Activated T-cell treated with anti-CD3 and anti-CD28 coated beads for 4 hours (primary cell): ENCODE measurements around the gene HRH4.

Source experiments
- DNase-seq: peaks from one replicate; pipeline ENCODE4 v3.0.0-alpha.2; 2020

The HRH4 gene

DNA sequence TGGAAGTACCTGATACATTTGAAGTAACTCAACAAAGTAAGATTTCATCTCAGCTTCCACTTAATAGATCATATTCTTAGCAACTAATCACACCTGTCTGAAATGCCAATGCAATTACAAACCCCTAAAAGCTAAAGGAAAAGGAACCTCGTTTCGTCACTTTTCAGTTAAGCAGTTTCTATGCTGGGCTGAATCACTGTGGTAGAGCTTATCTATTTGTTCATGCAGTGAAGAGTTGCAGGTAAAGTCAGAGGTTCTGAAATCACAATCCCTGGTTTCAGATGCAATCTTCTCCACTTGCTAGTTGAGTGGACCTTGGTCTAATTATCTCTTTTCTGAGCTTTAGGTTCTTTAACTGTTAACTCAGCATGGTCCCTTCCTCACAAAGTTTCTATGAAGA is 6.3 kb downstream of the HRH4 start:
- no peak for DNase-seq

DNA sequence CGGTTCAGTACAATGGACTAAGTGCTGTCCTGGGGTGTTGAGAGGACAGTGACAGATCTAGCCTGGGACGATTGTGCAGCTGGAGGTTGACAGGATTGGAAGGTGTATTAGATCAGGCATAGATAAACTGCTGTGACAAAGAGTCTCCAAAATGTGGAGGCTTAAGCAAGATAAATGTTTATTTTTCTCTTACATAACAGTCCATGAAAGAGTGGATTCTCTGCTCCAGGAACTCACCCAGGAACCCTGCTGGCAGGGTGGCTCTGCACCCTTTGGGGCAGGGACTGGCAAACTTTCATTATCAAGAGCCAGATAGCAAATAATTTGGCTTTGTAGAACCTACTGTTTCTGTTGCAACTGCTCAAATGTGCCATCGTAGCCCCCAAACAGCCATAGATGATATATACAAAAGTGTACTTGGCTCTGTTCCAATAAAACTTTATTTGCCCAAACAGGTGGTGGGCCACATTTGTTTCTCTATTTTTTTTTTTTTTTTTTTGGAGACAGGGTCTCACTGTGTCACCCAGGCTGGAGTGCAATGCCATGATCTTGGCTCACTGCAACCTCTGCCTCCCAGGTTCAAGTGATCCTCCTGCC is 9.7 kb downstream of the HRH4 start:
- no peak for DNase-seq

DNA sequence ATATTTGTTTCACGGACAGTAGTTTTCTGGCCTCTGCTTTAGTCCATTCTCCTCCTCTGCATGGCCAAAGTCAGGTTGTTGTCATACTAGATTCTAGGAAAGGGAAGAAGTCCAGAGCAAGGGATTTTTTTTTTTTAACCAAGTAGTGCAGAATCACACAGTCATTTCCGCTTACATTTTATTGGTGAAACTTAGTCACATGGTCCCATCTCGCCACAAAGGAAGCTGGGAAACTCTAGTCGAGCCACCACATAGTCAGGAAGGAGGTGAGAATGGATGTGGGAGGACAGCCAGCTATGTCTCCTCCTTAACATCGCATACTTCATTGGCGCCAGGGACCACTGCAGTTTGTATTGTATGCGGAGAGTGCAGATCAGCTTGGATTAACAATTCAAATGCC is 10.4 kb downstream of the HRH4 start:
- no peak for DNase-seq

DNA sequence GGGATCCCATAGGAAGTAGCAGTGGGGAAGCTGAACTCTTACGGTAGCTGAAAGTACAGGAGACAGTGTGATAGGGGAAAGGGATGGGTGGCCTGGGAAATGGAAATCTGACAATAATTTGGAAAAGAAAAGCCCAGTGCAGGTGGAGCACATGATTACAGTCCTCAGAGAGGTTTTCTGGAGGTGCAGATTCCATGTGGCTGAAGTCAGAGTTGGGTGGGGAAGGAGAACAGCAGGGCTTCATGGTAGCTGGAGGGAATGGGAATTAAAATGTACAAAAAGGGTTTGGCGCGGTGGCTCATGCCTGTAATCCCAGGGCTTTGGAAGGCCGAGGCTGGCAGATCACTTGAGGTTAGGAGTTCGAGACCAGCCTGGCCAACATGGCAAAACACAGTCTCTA is 12.2 kb downstream of the HRH4 start:
- no peak for DNase-seq

DNA sequence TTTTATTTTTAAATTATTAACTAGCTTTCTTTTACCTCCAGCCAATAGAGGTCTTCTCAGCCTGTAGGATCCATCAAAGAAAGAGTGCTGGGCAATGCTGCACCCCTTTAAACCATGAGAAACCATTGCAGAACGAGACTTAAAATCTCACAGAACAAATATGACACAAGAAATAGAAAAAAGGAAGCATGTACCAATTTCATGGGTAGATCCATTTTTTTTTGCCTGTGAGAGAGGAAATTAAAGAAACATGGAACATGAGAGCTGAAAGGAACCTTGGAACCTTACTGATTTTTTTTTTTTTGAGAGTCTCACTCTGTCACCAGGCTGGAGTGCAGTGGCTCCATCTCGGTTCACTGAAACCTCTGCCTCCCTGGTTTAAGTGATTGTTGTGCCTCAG is 14.0 kb downstream of the HRH4 start:
- no peak for DNase-seq

DNA sequence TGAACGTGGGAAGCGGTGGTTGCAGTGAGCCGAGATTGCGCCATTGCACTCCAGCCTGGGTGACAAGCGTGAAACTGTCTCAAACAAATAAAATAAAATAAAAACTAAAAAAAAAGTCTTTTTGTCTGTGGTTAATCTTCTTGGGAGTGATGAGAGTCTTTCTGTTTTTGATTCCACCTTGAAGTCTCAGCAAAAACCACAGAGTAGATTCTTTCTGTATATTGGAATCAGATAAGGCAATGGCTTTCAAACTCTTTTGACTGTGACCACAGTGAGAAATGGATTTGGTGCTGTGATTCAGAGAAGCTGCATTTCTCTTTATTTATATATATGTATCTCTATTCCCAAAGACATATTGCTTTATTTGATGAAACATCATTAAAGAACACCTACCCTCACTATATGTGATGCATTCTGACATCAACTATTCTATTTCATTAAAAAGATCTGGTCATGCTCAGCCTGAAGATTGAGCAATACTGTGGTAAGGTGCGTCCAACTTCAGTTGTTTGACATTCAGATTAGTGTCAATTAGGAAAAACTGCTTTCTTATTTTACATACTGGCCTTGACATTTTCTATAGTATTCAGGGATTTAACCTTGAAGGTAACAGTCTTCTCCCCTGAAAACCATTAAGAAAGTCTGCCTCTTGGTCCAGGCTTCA is 15.6 kb downstream of the HRH4 start:
- DNase-seq, result no peak

DNA sequence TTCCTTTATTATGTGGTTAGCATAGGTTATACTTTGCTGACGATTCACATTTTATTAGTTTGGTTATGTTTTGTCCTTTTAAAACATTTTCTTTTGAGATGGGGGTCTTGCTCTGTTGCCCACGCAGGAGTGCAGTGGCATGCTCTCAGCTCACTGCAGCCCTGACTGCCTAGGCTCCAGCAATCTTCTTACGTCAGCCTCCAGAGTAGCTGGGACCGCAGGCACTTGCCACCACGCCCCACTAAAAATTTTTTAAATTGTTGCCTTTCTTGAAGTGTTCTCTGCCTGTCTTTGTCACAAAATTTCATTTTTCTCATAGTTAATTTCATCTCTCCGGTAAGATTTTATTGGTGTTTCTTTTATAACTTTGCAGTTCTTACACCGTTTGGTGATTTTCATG is 18.9 kb downstream of the HRH4 start:
- no peak for DNase-seq

DNA sequence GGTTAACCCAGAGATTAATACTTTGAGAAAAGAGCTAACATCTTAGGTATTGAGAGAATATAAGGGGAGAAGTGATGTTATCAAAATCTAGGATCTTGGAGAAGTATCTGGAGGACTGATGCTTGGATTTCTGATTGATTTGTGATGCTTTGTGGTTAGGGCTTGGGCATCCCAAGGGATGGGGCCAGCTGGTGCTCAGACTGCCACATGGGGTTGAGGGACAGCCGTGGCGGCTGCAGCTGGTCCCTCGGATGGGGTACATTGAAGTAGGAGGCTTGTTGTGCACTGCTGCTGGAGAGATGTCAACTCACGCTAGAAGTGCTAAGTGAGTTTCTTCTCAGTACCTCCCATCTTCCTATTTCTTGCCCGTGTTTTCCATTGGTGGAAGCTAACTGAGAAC is 22.4 kb downstream of the HRH4 start:
- no peak for DNase-seq

DNA sequence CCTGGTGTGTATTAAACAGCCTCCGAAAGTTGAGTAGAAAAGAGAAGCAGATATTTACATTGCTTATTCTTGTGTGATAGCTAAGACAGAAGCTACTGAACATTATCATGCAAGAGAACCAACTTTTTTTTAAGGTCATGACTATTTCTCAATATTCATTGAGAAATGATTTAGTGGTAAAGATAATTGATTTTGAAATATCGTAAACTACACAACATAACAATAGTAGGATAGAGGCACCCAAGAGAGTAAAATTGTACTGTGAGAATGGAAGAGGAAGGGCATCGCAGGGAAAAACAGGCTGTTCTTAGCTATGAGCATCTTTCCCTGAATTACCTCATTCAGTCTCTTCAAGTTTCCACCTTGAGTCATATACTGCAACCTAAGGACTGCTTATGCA is 25.2 kb downstream of the HRH4 start:
- no peak for DNase-seq

DNA sequence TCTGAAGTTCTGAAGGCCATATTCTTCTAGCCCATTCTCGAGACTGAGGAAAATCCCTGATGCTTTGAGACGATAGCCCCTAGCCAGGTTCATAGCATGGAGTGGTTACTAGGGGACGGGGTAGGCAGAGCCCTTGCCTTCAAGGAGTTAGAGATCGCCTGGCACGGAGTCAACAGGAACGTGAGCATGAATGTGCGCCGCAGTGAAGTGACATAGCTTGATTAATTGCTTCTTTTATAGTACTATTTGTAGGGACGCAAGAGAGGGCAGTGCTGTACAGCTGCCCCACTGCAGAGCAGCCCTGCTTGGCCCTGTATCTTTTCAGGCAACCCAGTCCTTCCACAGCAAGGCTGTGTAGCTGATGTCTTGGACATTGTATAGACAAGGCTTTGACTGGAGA is 26.2 kb downstream of the HRH4 start:
- no peak for DNase-seq

DNA sequence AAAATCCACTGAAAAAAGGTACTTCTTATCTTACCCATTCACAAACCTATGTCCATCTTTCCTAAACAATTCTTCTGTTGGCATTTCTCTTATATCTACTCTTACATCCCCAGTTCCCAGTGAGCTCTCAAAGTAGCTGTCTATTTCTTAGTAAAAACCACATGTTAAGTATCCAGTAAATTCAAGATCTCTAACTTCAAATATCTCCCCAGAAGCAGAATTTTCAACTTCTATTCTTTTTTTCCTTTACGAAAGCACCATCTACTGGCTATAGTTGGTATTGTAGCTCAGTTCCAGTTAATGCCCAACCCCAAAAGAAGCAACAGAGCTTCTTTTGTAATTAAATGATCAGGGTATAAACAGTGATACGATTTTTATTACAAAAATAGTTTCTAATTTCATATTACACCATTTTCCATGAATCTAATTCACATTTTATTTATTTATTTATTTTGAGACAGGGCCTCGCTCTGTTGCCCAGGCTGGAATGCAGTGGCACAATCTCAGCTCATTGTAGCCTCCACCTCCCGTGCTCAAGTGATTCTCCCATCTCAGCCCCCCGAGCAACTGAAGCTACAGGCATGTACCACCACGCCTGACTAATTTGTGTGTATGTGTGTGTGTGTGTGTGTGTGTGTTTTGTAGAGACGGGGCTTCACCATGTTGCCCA is 28.5 kb downstream of the HRH4 start:
- DNase-seq, result no peak

DNA sequence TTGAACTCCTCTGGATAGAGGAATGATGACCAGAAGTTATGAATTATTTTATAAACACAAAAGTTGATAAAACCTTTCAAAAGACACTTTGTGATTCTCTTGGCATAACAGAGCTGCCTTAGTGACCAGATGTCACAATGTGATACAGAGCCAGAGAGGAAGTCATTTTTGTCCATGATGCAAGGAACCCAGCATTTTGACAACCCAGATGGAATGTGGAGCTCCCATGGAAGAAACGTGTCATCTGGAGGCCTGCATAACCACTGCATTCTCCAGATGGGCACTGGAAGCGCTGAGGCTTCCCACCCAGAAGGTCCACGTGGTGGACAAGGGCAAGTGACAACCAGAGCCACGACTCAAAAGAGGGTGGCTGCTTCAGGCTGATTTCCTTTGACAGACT is 30.1 kb downstream of the HRH4 start:
- DNase-seq, result no peak

DNA sequence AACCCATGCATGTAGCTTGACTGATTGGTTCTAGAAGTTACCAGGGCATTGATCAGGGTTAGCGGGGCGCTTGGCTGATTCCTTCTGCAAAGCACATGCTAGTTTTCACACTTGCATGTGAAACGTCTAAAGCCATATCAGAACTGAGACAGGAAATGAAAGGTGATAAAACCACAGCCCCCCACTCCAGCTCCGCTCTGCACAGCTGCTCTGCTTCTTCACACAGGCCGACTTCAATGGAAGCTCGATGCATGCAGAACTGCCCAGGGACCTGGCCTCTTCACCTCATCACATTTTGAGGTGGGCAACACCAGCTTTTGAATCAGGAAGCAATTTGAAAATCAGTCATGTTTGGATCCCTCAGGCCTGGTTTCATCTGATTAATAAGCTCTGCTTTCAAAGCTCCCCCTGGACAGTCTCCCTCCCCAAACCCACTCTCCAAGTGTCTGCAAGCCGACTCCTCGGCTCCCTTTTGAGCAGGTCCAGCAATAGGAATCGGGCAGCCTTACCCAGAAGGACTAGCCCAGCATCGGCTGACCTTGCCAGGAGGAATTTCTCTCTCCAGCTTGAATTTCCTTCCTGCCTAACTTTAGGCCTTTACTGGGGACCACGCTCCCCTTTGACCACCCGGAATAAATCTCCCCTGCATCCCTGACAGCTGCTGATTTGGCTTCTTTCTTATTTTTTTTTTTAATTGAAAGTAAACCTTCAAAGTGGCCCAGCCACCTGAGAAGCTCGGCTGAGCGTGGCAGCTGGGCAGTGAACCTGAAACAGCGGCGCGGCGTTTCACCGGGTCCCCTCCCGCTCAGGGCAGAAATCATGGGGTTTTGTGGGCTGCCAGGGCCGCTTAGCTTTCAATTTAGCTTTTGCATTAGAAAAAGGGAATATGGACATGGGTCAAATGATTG is 31.7 kb downstream of the HRH4 start:
- no peak for DNase-seq

DNA sequence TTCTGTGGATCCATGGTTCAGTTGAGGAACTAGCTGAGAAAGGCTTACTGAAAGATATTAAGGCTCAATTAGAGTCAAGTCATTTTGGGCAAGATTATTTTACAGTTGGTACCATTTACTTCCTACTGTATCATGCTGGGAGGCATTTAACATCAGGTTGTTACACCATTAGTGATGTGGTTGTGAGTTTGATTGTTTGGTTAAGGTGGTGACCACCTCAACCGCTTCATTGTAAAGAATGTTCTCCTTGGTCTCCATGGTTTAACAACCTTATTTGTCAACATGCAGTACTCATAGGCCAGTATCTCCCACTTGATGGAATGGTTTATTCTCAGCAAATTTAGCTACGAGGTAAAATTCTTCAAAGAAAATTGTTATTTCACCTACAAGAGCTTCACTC is 34.1 kb downstream of the HRH4 start:
- DNase-seq, result no peak

DNA sequence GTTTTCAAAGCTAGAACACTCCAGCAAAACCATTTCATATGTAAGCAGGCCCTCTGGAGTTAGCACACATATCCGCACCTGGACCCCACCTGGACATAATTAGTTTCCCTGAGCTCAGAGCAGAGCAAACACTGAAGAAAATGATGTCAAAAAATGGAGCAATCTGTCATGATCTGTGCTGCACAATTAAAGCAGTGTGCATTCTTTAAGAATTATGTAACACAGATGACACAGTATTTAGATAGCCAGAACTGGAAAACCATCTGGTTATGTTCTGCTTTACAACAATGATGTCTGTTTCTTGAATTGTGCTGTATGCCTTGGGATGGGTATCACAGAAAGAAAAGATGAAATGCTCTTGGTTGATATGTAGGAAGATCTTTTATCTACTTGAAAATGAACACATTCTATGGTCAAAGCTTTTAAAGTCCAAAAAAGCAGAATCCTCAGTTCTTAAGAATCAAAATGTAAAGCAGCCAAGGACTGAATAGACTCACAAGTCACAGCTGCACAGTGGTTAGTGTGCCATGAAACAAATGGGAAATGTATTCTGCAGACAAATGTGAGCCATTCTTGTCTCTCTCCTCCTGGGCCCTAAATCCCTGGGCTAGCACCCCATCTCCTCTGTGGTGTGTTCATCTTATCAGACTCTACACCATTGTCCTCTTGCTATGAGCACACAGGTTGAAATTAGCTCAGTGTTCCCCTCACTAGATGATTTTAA is 36.8 kb downstream of the HRH4 start:
- DNase-seq, result no peak

DNA sequence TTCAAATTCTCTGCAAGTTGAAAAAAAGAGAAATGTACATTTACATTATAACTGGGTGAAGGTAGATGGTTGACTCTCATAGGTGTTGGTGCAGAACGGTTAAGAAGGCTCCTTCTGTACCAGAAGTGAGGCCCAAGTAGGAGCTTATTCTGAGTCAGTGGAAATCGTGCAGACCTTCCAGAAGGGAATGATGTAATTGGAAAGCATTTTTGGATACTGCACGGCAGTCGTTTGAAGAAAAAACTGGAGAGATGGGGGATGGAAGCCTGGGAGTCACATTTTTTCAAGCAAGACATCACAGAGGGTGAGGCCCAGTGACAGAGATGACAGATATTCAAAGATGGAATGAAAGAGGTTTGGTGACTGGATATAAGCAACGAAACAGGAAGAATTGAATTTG is 39.4 kb downstream of the HRH4 start:
- no peak for DNase-seq

DNA sequence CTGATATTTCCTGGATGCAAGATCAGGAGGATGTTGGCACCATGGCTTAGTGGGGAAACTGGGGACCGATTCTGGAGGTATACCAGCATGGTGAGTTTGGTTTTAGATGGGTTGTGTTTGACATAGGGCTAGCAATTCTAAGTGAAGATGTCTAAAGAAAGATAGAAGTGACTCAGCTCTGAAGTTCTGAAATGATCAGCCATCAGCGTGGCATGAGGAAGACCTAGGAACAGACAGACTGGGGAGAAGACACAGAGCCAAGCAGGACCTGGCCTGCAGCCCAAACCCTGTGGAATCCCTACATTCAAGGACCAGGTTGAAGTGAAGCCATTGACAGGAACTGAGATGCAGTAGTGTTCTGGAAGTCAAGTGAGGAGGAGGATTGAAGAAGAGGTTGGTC is 39.8 kb downstream of the HRH4 start:
- DNase-seq, result no peak

DNA sequence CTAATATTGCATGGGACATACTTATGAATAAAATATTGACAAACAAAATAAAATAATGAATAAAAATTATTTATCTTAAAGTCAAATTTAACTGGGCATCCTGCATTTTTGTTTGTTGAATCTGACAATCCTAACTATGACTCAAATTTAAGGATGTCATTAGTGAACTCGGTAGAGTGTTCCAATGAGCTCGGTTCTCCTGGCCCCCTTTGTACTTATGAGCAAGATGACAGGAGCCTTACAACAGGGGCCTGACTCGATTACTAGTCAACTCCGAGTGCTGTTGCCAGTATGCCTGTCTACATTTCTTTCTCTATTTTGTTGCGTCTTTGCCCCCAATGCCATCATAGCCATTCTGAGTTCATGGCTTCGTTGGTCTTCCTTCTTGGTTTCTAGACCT is 40.3 kb downstream of the HRH4 start:
- no peak for DNase-seq

DNA sequence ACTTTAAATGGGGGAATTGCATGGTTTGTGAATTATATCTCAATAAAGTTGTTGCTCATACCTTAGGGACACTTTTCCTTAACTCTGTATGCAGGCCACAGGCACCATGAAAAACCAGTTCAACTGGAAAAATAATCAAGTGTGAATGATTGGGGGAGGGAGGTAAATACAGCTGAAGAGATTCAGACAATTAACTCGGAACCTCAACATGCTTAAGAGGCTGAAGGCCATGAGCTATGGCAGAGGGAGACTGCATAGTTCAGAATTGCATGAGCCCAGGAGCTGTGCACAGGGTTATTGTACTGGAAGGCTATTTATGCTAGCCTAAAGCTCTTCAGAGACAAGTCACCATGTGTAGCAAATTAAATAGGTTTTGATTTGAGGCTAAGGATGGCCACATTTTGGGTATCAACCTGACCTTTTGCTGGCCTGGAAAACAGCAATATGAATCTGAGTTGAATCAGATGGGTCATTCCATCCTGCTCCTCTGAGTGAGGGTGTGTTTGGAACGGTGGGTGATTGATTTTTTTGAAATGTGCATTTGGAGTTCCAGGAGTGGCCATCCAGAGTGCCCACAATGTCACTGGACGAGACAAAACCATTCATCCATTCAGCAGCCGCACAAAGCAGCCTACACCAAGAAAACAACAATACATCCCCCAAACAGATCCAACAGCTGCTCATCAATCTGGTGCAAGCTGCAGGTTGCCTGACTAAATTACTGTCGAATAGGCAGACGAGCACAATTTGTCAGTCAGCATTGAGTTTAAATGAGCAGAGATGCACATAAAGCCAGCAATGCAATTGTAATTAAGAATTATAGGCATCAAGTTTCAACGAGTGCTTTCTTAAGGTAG is 42.5 kb downstream of the HRH4 start:
- no peak for DNase-seq

DNA sequence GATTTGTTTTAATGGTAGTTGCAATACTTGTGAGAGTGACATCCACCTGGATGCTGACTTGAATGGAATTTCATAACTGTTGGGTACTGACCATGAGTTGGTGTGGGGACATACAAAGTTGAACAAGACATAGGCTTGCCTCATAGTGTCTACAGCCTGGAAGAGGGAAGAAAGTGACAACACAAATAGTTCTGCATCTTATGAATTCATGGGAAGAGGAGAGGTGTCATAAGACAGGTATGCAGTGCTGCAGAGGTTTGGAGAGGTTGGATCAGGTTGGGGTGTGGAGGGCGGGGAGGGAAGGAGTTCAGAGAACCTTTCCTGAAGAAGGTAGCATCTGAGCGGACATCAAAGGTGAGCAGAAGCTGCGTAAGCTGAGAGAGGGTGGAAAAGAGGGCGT is 44.0 kb downstream of the HRH4 start:
- DNase-seq, result no peak

DNA sequence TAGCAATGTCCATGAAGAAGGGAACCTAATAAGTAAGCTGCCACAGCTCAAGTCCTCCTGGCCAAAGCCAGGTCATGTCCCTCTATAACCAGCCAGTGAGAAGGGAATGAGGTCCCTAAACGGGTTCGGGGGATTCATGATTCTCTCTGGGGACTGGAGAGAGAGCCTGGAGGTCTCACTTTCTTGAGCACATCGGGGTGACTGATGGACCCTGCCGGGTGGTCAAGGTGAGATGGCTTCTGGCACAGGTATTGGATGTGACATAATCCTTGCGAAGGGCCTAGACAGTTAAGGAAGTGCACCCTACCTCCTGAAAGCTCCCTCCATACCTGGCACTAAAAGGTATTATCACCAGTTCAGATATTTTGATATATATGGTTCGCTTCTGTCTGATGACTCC is 45.7 kb downstream of the HRH4 start:
- DNase-seq, result no peak

DNA sequence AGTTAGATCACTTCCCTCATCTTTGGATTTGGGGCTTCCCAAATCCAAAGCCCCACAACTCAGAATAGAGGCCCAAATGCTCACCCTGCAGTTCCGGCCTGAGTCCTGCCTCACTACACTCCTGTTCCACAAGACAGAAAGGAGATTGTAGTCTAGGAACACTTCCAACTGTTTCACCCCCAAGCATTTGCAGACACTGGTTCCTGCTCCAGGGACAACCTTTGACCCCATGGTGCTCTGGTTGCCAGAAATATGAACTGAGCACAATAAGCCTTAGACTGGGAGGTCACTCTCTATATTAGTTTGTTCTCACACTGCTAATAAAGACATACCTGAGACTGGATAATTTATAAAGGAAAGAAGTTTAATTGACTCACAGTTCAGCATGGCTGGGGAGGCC is 49.0 kb downstream of the HRH4 start:
- DNase-seq, result no peak
